Stimulated activated CD4-positive, alpha-beta T cell treated with anti-CD3 and anti-CD28 coated beads, Interleukin-1b, Interleukin-23, amount 100 ng/mL, for 4 hours (primary cell): ENCODE results near the gene IFNGR1.
"Not testable (repeated sequence)": the region's sequence is repeated elsewhere in the genome, so short reads cannot be mapped to it uniquely, and the experiment has no call there.

Experiments
- DNase-seq, 2 donors: peaks; one replicate each; pipeline ENCODE4 v3.0.0-alpha.2; 2020; ENCODE audit warnings: low read depth in 2 of 2

Gene IFNGR1

DNA sequence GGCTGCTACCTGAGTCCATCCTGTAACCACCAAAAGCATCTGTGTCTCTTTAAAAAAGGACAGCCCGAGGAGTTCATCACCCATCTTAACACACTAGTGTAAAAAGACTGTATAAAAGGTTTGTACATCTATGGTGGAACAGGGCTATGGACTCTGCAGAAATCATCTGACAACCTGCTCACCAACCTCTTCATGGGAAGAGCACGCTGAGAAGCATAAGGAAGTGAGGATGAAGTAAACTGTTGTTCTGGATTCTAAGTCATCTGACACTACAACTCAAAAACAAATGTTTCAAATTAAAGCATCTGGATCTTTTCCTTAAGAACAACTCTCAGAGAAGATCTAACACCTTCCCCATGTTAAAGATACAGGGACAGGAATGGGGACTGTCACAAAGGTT is 5.4 kb downstream of the IFNGR1 start:
- DNase-seq, result no peak

DNA sequence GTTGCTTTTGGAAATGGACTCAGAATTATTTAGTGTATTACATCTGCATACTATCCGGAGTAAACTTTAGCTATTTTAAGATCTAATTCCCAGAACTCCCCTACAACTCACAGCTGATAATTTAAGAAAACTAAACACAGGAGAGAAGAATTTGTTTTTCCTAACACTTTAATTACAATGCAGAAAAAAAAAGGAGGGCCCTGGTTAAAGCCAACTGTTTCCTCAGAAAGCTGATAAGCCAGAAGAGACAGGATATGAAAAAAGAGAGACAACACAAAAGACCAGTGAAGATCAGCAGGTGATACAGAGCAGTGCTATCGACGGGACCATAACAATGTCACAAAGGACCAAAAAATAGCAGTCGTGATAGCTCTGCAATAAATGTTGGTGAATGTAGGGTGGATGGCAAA is 5.8 kb downstream of the IFNGR1 start:
- no peak for DNase-seq

- no peak for DNase-seq
These were observed 7.3 kb downstream of the IFNGR1 start for GRCh38 chr6:137211910-137212309.

DNA sequence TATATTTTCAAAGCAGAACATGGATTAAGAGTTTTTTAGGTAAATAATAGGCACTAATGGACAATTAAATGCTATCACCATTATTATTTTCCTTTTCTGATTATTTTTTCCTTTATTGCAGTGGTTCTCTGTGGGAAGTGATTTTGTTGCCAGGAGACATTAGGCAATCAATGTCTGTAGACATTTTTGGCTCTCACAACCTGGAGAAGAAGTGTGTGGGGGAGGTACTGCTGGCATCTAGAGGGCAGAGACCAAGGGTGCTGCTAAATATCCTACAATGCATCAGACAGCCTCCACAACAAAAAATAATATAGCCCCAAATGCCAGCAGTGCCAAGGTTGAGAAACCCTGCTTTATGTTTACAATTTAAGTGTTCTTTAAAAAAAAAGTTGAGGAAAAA is 8.3 kb downstream of the IFNGR1 start:
- no peak for DNase-seq

- DNase-seq, result no peak
These were observed 10.9 kb downstream of the IFNGR1 start for GRCh38 chr6:137208279-137208678.

DNA sequence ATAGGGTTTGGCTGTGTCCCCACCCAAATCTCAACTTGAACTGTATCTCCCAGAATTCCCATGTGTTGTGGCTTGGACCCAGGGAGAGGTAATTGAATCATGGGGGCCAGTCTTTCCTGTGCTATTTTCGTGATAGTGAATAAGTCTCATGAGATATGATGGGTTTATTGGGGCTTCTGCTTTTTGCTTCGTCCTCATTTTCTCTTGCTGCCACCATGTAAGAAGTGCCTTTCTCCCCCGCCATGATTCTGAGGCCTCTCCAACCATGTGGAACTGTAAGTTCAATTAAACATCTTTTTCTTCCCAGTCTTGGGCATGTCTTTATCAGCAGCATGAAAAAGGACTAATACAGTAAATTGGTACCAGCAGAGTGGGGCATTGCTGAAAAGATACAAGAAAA is 11.7 kb downstream of the IFNGR1 start:
- not testable (repeated sequence) for DNase-seq

GRCh38 chr6:137206577-137206976 is 12.6 kb downstream of the IFNGR1 start:
- DNase-seq, result no peak

DNA sequence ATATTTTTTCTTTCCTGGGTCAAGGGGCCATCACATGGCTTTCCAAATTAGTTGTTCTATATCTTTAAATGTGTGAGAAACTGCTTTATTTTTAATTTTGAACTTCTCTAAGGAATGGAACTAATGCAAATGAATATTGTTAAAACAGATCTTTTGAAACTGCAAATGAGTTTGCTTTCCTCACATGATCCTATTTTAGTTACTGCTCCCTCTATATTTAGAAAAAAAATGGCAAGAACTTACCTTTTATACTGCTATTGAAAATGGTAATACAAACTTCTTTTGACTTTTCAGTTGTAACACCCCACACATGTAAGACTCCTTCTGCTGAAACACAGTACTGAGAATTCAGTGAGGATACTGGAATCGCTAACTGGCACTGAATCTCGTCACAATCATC is 15.9 kb downstream of the IFNGR1 start:
- no peak for DNase-seq

DNA sequence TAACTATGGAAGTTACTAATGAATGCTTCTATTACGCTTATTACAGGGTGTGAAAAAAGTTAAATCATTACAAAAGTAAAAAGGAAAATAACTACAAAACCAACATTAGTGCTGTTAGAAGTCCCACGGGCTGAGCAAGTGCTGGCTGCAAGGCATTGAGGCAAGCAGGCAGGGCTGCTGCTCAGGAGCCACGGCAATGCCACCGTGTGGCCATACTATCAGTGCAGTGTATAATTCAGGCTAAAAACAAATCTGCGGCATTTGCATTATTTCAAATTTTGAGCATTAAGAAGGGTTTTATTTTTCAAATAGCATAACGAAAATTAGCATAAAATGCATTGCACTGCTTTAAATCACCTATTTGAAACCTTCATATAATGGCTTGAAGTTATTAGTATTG is 17.1 kb downstream of the IFNGR1 start:
- DNase-seq, result no peak

GRCh38 chr6:137201006-137201405 is 18.2 kb downstream of the IFNGR1 start:
- no peak for DNase-seq

DNA sequence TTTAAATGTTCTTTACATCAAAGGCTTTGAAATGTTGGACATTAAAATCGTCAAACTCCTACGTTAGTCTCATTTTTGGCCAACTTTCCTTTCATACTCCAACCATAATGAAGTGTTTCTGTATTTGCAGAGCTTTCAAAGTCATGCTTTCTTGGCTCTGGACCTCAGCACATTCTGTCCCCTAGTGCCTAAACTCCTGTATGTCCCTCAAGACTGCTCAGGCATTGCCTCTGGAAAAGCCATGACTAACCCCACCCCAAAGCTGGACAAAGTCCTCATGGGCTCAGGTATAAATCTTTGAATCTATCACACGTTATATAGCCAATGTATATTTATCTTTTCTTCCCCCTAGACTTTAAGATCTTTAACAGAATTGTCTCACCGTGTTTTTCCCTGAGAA is 18.9 kb downstream of the IFNGR1 start:
- no peak for DNase-seq

- no peak for DNase-seq
These were observed 21.2 kb downstream of the IFNGR1 start for GRCh38 chr6:137197684-137198645.

DNA sequence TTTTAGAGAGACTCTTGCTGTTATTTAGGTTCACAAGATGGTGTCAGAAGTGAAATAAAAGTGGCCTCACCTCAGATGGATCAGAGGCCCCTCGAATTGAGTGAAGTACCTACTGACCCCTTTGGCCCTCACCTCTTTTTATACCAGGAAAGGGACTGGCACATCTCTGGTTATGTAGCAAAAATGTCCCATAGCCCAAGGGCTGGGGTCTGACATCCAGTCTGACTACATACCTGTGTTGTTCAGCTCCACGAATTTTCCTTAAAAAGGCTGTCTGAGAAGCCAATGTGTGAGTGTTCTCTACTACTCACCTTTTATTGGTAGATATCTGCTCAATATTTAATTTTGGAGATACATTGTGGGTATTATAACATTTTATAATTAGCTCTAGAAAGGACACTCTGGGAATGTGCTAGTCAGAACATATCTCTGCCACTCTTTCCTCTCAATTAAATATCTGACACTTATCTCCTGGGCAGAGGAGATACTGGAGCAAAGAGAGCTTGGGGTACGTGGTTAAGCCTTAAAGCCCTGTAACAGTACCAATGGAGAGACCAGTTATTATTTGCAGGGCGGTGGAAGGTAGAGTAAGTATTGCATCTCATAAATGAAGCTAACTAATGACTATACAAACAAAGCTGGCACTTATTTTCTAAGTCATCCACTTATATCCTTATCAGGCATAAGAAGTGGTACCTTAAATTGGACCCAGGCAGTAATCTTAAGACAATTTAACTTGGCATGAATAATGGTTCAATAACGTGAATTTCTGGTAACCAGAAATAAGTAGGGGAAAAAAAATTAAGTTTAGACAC is 25.7 kb downstream of the IFNGR1 start:
- no peak for DNase-seq

DNA sequence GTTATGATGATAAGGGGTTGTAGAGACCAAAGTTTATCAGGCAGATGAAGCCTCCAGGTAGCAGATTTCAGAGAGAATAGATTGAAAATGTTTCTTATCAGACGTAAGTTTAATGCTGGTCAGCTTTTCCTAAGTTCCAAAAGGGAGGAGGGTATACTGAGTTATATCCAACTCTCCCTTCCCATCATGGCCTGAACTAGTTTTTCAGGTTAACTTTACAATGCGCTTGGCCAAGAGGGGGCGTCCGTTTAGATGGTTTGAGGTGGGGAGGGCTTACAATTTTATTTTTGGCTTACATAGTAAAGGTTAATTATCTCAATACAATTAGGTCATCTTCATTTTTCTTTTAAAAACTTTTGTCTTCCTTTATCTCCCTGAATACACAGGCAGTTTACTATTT is 26.4 kb downstream of the IFNGR1 start:
- DNase-seq, result no peak

GRCh38 chr6:137191670-137192069 is 27.5 kb downstream of the IFNGR1 start:
- DNase-seq, result no peak

- DNase-seq, result no peak
These were observed 27.9 kb downstream of the IFNGR1 start for GRCh38 chr6:137191236-137191635.

DNA sequence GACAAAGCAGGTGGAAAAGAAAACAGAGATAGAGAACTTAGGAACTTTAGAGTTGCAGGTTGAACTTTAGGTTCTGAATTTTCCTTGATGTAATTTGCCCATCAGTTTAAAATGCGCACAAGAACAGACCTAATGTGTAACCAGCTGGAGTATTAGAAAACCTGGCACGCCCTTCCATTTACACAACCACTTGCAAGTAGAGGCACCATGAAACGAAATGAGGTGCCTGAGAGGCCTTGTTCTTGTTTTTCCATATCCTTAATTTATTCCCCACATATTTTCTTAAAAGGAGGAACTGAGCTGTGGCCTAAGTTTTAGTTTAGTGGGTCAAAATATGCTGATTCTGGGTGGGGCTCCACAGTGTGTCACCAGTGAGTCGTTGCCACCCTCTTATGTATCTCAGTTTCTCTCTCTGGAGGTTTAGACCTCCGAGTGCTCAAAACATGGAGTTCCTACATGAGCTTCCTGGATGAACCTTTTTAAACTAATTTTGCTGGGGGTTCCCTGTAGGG is 28.5 kb downstream of the IFNGR1 start:
- DNase-seq, result no peak

DNA sequence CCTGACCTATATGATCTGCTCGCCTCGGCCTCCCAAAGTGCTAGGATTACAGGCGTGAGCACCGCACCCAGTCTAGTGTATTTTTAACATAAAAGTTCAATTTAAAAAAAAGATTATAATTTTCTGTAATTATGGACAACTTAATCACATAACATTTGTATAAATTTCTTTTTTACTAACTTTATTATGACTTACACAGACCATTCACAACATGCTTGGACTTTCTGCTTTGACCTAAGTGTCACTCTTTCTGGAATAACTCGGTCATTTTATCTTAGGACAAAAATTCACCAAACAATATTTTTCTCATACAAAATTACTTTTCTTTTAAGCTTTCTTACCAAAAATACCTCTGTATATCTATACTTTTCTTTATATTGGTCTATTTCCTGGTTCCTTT is 30.3 kb downstream of the IFNGR1 start:
- DNase-seq, result no peak

GRCh38 chr6:137185290-137185689 is 33.9 kb downstream of the IFNGR1 start:
- DNase-seq, result no peak

DNA sequence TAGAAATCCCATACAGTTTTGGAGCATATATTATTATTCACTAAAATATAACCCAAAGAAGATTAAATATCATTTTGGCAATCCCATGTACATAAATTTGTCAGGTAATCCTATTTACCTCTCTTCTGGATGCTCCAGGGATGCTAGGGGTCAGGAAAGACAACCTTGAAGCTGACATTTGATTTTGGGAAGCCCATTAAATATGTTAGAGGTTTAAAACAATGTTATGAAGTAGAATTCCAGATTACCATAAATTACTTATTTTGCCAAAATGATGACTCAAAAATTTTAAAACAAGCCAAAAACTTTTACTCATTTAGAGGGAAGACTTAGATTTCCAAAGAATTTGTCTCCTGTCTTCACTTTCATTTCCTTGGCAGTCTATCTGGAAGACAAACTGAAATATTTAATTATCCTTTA is 36.5 kb downstream of the IFNGR1 start:
- DNase-seq, result no peak

DNA sequence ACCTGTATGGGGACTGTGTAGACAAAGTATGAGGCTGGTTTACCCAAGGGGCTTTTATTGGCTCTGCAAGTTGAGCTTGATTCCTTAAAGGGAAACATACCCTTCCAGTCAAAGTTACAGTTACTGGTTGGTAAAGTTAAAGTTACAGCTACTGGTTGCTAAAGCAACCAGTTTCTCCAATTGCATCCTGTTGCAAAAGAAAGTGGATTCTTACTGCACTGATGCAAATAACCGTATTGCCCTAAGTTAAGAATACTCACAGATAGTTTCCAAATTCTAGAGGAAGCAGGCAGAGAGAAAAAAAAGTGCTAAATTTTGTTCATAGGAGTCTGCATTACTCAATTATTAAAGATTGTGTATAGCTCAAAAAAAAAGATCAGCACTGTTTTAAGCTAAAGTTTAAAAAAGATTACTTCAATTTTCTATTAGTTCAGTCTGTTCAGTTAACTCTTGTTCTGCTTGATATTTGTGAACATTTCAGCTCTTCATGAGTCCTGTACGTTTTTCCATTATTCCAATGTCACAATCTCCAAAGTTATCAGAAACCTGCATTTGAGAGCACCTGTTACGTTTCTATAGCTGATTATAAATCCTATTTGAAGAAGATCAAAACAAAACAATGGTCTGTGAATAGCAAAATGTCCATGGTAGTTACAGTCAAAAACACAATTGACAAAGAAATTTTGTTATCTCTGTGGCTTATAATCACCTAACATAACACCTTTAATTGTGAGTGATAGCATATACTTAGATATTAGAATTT is 37.1 kb downstream of the IFNGR1 start:
- DNase-seq, result no peak

DNA sequence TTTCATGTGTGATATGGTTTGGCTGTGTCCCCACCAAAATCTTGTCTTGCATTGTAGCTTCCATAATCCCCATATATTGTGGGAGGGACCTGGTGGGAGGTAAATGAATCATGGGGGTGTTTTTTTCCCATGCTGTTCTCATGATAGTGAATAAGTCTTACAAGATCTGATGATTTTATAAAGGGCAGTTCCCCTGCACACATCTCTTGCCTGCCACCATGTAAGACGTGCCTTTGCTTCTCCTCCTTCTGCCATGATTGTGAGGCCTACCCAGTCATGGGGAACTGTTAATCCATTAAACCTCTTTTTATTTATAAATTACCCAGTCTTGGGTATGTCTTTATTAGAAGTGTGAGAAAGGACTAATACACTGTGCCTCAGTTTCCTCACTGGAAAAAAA is 41.6 kb downstream of the IFNGR1 start:
- no peak for DNase-seq
